ENCODE measurements around the gene ICAM2.

ICAM2 gene

GRCh38 chr17:63999680-64000531 lies 20.5 kb downstream of the ICAM2 start:
- no peak overlapping the region for H3K4me3 ChIP-seq
- peak; percentile 40 for DNase-seq (ENCODE audit: low spot score)
- no peak for TF ChIP-seq CTCF (IDR thresholded peaks at IDR 0.05)
- H3K27ac ChIP-seq: no peak overlapping the region

GRCh38 chr17:63998721-63999679 lies 21.4 kb downstream of the ICAM2 start:
- no peak for TF ChIP-seq CTCF (IDR thresholded peaks at IDR 0.05)
- H3K4me3 ChIP-seq: peak overlapping the region; percentile 73
- H3K27ac ChIP-seq: peak overlapping the region in 1 of 2 donors; percentile 26
- DNase-seq (ENCODE audit: low spot score): no peak

- DNase-seq (ENCODE audit: low spot score): no peak
- Histone ChIP-seq H3K4me3 (peak within 1 kb of the TSS; percentile 73), H3K27ac (peak within 1 kb of the TSS in 1 of 2 donors; percentile 26)
- no peak for TF ChIP-seq CTCF (IDR thresholded peaks at IDR 0.05)
Measured at GRCh38 chr17:63998050-63998720, 22.2 kb downstream of the ICAM2 start, which contains the start of gene PRR29. PRR29 (plus strand) TSS chr17:63998351; CDS start chr17:63998365, 14 bp downstream.

GRCh38 chr17:63997341-63998048 lies 22.9 kb downstream of the ICAM2 start:
- H3K27ac ChIP-seq: peak overlapping the region in 1 of 2 donors; percentile 26

GRCh38 chr17:63996430-63997182 lies 23.8 kb downstream of the ICAM2 start:
- no peak overlapping the region for H3K27ac ChIP-seq
- TF ChIP-seq CTCF (IDR thresholded peaks at IDR 0.05): no peak
- DNase-seq (ENCODE audit: low spot score): no peak
- H3K4me3 ChIP-seq: no peak overlapping the region

More at GRCh38 chr17:63997341-63998048, 22.9 kb downstream of the ICAM2 start:
- DNase-seq (ENCODE audit: low spot score): no peak
- H3K4me3 ChIP-seq: peak overlapping the region; percentile 73
- TF ChIP-seq CTCF (IDR thresholded peaks at IDR 0.05): no peak

Data from coronary artery (tissue), 2 donors.